Ishikawa (cell line): ENCODE measurements around the gene SUGP1.

ENCODE experiments used
- CEBPB ChIP-seq: IDR thresholded peaks from 2 replicates; pipeline ENCODE4 v1.6.1; 2012
- CREB1 ChIP-seq: IDR thresholded peaks from 2 replicates; pipeline ENCODE4 v1.6.1; 2012; ENCODE audit warnings: low read depth
- EGR1 ChIP-seq: IDR thresholded peaks from 2 replicates; pipeline ENCODE4 v1.6.1; 2012
- EP300 ChIP-seq: IDR thresholded peaks from 2 replicates; pipeline ENCODE4 v1.6.1; 2012; ENCODE audit warnings: borderline replicate concordance
- FOXM1 ChIP-seq: IDR thresholded peaks from 2 replicates; pipeline ENCODE4 v1.6.1; 2012; ENCODE audit warnings: low read depth, borderline replicate concordance
- MAX ChIP-seq: IDR thresholded peaks from 2 replicates; pipeline ENCODE4 v1.6.1; 2012
- NFIC ChIP-seq: IDR thresholded peaks from 2 replicates; pipeline ENCODE4 v1.6.1; 2012
- RAD21 ChIP-seq: IDR thresholded peaks from 2 replicates; pipeline ENCODE4 v1.6.1; 2012; ENCODE audit warnings: low read depth
- REST ChIP-seq: IDR thresholded peaks from 2 replicates; pipeline ENCODE4 v1.6.1; 2012; ENCODE audit warnings: low read depth, mild to moderate bottlenecking
- TAF1 ChIP-seq: IDR thresholded peaks from 2 replicates; pipeline ENCODE4 v1.6.1; 2012; ENCODE audit warnings: low read depth, mild to moderate bottlenecking
- TCF12 ChIP-seq: IDR thresholded peaks from 2 replicates; pipeline ENCODE4 v1.6.1; 2012; ENCODE audit warnings: low read depth
- TEAD4 ChIP-seq: IDR thresholded peaks from 2 replicates; pipeline ENCODE4 v1.6.1; 2012
- USF1 ChIP-seq: IDR thresholded peaks from 2 replicates; pipeline ENCODE4 v1.6.1; 2012
- YY1 ChIP-seq: IDR thresholded peaks from 2 replicates; pipeline ENCODE4 v1.6.1; 2012; ENCODE audit warnings: low read depth
- ZBTB7A ChIP-seq: IDR thresholded peaks from 2 replicates; pipeline ENCODE4 v1.6.1; 2012; ENCODE audit warnings: low read depth

The SUGP1 gene

GRCh38 chr19:19362075-19362474 lies 41.8 kb upstream of the SUGP1 start:
- TF ChIP-seq EGR1 (no peak), YY1 (no peak), REST (no peak), CREB1 (no peak), RAD21 (no peak), TCF12 (no peak), USF1 (no peak), EP300 (no peak), CEBPB (no peak), TEAD4 (no peak), TAF1 (no peak), FOXM1 (no peak)

- TF ChIP-seq NFIC (no peak), EGR1 (no peak), RAD21 (peak; percentile 50), YY1 (no peak), MAX (peak; percentile 90), USF1 (peak; percentile 69), FOXM1 (no peak)
These were observed 40.8 kb upstream of the SUGP1 start for GRCh38 chr19:19361075-19361594.

GRCh38 chr19:19356901-19357566 lies 36.7 kb upstream of the SUGP1 start:
- TF ChIP-seq ZBTB7A: no peak
- no peak for TF ChIP-seq TAF1
- TF ChIP-seq USF1: no peak
- no peak for TF ChIP-seq CEBPB
- no peak for TF ChIP-seq RAD21
- no peak for TF ChIP-seq MAX
- no peak for TF ChIP-seq EGR1
- no peak for TF ChIP-seq TEAD4
- no peak for TF ChIP-seq REST
- TF ChIP-seq NFIC: no peak
- TF ChIP-seq CREB1: no peak
- no peak for TF ChIP-seq FOXM1
- TF ChIP-seq EP300: no peak
- no peak for TF ChIP-seq TCF12
- no peak for TF ChIP-seq YY1

- no peak for TF ChIP-seq RAD21
- TF ChIP-seq CREB1: no peak
- TF ChIP-seq CEBPB: no peak
- TF ChIP-seq TCF12: no peak
- TF ChIP-seq ZBTB7A: no peak
- no peak for TF ChIP-seq EGR1
- TF ChIP-seq USF1: no peak
- no peak for TF ChIP-seq TAF1
- TF ChIP-seq TEAD4: no peak
- no peak for TF ChIP-seq REST
- TF ChIP-seq NFIC: no peak
- TF ChIP-seq FOXM1: no peak
- no peak for TF ChIP-seq MAX
- TF ChIP-seq EP300: no peak
- TF ChIP-seq YY1: no peak
These were observed 36.2 kb upstream of the SUGP1 start for GRCh38 chr19:19356500-19356899.
